Body of pancreas (tissue), 4 donors: ENCODE results near the gene VTI1A. TPM values are rescaled to one million over a fixed set of nuclear protein-coding genes. Genes with fewer than 3 reads are reported as not detected.

Experiments used
- ATAC-seq: fragments of 150-250 bp; one replicate; pipeline ENCODE4 v1.9.1; 2016
- DNase-seq, 4 donors: peaks; one replicate each; pipeline ENCODE4 v3.0.0-alpha.2; 2019
- H3K27ac ChIP-seq, 4 donors: fragments of 200-600 bp; sonication (generic); 1 replicate in 3 of 4; 2 replicates in 1 of 4; pipeline versions ENCODE4 v1.5.1 to v1.6.1; 2016 to 2019; ENCODE audit warnings: mild to moderate bottlenecking in 1 of 4, mixed read lengths in 1 of 4, moderate library complexity in 1 of 4
- H3K27me3 ChIP-seq, 2 donors: fragments of 200-600 bp; sonication (generic); one replicate each; pipeline ENCODE4 v1.6.0; 2016; ENCODE audit warnings: mild to moderate bottlenecking in 1 of 2
- H3K36me3 ChIP-seq, 2 donors: fragments of 200-600 bp; sonication (generic); replicated peaks in 1 of 2; 2 replicates each; pipeline ENCODE4 v1.5.1; 2016; ENCODE audit warnings: low read depth in 2 of 2; ENCODE audit not compliant: insufficient read depth in 1 of 2
- H3K4me1 ChIP-seq: fragments of 200-600 bp; sonication (generic); one replicate; pipeline ENCODE4 v1.6.0; 2016
- H3K4me3 ChIP-seq, 2 donors: fragments of 200-600 bp; sonication (generic); 1 replicate in 1 of 2; 2 replicates in 1 of 2; pipeline ENCODE4 v1.5.1; 2016 to 2019
- H3K9me3 ChIP-seq, 3 donors: fragments of 200-600 bp; sonication (generic); 1 replicate in 2 of 3; 2 replicates in 1 of 3; pipeline ENCODE4 v1.5.1; 2016
- CTCF ChIP-seq, 7 experiments: fragments of 450-650 bp in 4 of 7; fragments of 200-600 bp in 3 of 7; sonication (generic) in 3 of 7; IDR thresholded peaks; one replicate each; pipeline ENCODE4 v1.5.1; 2016 to 2019; ENCODE audit warnings: antibody characterized with exemption in 7 of 7
- POLR2A ChIP-seq, 3 donors: fragments of 450-650 bp; IDR thresholded peaks; one replicate each; pipeline ENCODE4 v1.6.1; 2016; ENCODE audit warnings: antibody characterized with exemption in 3 of 3, mild to moderate bottlenecking in 2 of 3
- WGBS, 2 donors: methylation state at CpG; one replicate each; pipeline ENCODE4 v1.1.5; 2017; 5-methylcytosine and 5-hydroxymethylcytosine counted together
- intact Hi-C: fragments of 100-400 bp; cut with DNase I; formaldehyde crosslinking; loops from one replicate; pipeline ENCODE4 v1.15.1; 2023
- total RNA-seq, 2 donors: library from RNA; depleted of rRNA; stranded (reverse); fragments of >200 nt; gene quantifications; one replicate each; pipeline ENCODE4 v1.1.0, GENCODE V29; 2016

Gene VTI1A
- total RNA-seq, 2 donors from 2014 or later, result 28.3 to 84.4 TPM

- H3K4me3 ChIP-seq, result no peak overlapping the region
- TF ChIP-seq POLR2A (IDR thresholded peaks at IDR 0.05) (no peak), CTCF (IDR thresholded peaks at IDR 0.05) (peak; percentile 28 to 75 (median 68))
- no peaks in the 10 kb centered on the region for H3K36me3 ChIP-seq
- no peaks in the 10 kb centered on the region for H3K9me3 ChIP-seq
- intact Hi-C loops, result no loop called here
- WGBS, 2 donors, result 43% methylated on average over 5 of the region's 5 CpGs
- DNase-seq, result peak; percentile 14 to 49 (median 30)
- peak; percentile 47 for ATAC-seq
- no peak overlapping the region for H3K27ac ChIP-seq
- H3K4me1 ChIP-seq, result peaks cover 5% of the 10 kb centered on the region
- H3K27me3 ChIP-seq, result no peaks in the 10 kb centered on the region
Observed at GRCh38 chr10:112721080-112721698, 274.2 kb downstream of the VTI1A start.

GRCh38 chr10:112722758-112723157 lies 275.7 kb downstream of the VTI1A start:
- TF ChIP-seq CTCF (IDR thresholded peaks at IDR 0.05) (no peak), POLR2A (IDR thresholded peaks at IDR 0.05) (no peak)
- 59 to 67% methylated on average over 3 of the region's 3 CpGs for WGBS, 2 donors
- DNase-seq (no peak), ATAC-seq (no peak)
- Histone ChIP-seq H3K9me3 (no peaks in the 10 kb centered on the region), H3K36me3 (no peaks in the 10 kb centered on the region), H3K4me1 (peaks cover 1% of the 10 kb centered on the region), H3K27ac (no peak overlapping the region), H3K27me3 (no peaks in the 10 kb centered on the region), H3K4me3 (no peak overlapping the region)
- intact Hi-C loops, result no loop called here

DNA sequence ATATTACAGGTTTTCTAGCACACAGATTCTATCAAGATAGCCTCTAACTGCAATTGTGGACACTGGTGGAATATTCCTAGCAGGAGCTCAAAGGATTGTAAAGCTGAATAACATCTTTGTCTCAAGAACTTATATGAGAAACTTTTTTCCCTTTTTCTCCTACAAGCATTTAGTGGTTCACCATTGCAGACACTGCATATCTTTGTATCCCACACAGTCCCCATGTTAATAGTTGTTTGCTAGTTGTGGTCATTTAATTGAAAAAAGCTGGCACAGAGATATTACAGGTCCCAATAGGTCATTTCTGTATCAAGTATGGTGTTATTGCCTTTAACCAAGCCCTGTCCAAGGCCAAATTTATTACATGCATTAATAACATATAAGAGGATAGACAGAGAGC lies 276.9 kb downstream of the VTI1A start:
- H3K4me1 ChIP-seq, result peaks cover 13% of the 10 kb centered on the region
- H3K9me3 ChIP-seq, result no peaks in the 10 kb centered on the region
- no peak overlapping the region for H3K27ac ChIP-seq
- DNase-seq (no peak), ATAC-seq (no peak)
- no peak overlapping the region for H3K4me3 ChIP-seq
- no peak for TF ChIP-seq POLR2A (IDR thresholded peaks at IDR 0.05)
- TF ChIP-seq CTCF (IDR thresholded peaks at IDR 0.05), result no peak
- H3K27me3 ChIP-seq, result no peaks in the 10 kb centered on the region
- intact Hi-C loops, result no loop called here
- H3K36me3 ChIP-seq, result no peaks in the 10 kb centered on the region

DNA sequence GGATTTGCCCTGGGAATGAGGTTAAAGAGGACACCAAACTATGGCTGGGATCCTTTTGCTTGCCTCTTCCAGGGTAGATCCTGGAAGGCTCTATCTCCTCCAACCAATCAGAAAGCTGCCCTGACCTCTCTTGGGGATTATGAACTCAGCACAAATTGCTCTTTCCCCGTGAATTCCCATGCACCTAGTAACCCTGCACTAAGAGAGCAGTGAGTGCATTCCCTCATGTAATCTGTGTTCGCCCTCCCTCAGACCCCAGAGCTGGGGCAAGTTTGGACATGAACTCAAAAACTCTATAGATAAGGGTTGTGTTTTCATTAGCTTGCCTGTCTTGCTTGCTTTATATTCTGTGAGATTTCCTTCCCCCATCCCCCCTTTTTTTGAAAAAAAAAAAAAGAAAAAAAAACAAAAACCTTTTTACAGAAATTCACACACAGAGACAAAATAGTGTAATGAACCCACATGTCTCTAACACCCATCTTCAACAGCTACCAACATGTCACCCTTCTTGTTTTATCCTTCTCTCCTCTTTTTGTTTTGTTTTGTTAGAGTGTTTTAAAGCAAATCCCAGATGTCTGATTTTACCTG lies 277.5 kb downstream of the VTI1A start:
- peaks cover 19% of the 10 kb centered on the region for H3K4me1 ChIP-seq
- TF ChIP-seq POLR2A (IDR thresholded peaks at IDR 0.05) (no peak), CTCF (IDR thresholded peaks at IDR 0.05) (no peak)
- WGBS, 2 donors, result 88 to 90% methylated on average over 2 of the region's 2 CpGs
- no peaks in the 10 kb centered on the region for H3K27me3 ChIP-seq
- no peak overlapping the region for H3K27ac ChIP-seq
- ATAC-seq, result no peak
- H3K4me3 ChIP-seq, result no peak overlapping the region
- DNase-seq, result no peak
- intact Hi-C loops, result no loop called here
- H3K9me3 ChIP-seq, result no peaks in the 10 kb centered on the region
- no peaks in the 10 kb centered on the region for H3K36me3 ChIP-seq
